ENCODE results near the gene IMMT.

IMMT gene

GRCh38 chr2:86139981-86140380, 55.3 kb downstream of the IMMT start:
- no peak for DNase-seq

DNA sequence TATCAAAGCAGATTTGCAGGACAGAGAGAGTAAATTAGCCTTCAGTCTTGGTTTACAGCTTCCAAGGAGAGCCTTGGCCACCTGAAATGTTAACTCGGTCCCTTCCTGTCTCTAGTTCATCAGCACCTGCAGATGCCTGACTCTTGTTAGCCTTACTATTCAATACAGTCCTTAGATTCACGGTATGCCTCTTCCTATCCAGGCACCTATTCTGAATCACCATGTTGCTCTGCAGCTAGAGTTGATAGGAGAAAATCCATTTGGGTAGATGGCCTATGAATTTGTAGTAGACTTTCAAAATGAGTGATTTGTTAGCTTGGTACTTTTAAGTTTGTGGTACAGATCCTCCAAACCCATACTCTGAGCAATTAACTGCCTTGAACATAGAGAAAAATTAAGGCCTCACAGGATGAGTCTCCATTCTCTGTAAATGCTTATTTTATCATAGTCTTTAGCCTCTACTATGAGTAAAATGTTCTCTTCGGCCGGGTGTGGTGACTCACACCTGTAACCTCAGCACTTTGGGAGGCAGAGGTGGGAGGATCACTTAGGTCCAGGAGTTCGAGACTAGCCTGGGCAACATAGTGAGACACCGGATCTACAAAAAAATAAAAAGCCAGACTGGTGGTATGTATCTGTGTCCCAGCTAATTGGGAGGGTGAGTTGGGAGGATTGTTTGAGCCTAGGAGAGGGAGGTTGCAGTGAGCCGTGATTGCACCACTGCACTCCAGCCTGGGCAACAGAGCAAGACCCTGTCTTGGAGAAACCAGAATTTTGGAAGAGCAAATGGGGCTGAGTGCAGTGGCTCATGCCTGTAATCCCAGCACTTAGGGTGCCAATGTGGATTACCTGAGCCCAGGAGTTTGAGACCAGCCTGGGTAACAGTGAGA, 56.3 kb downstream of the IMMT start:
- peak; percentile 4 for DNase-seq

DNA sequence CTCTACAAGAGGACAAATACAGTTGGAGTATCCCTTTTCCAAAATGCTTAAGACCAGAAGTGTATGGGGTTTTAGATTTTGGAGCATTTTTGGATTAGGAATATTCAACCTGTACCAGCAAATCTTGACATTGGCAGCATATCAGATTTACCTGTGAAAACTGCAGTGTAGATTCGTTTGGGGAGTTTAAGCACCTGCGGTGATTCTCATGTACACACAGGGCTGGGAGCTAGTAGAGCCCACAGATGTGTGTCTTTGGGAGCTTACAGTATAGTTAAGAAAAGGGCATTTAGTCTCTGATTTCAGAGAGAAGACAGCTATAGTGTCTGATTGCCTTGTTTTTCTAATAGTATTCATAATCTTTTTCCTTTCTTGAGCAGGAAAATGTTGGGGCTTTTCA, 59.1 kb downstream of the IMMT start:
- DNase-seq = no peak

DNA sequence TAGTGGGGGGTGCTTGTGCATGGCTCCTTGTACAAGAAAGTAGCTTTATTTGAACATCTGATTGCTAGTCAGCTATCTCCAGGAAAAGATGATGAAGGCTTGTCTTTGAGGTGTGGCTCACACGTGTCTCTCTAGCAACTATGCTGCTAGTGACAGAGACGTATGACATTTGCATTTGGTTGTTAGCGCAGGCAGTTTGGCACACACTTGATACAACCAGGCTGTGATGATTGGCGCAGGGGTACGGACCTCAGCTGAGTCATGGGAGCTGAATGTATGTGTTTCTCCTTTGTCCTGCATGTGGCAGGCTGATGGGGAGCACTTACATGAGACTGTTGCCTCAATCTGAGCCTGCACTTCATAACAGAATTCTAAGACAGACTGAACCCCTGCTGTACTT, 59.6 kb downstream of the IMMT start:
- no peak for DNase-seq

- DNase-seq = no peak
Observed at GRCh38 chr2:86134709-86135108, 60.6 kb downstream of the IMMT start.

GRCh38 chr2:86124683-86125082, 70.6 kb downstream of the IMMT start:
- DNase-seq = no peak

GRCh38 chr2:86123328-86123925, 71.8 kb downstream of the IMMT start:
- DNase-seq = no peak

- no peak for DNase-seq
Observed at GRCh38 chr2:86118130-86118529, 77.1 kb downstream of the IMMT start.

- no peak for DNase-seq
Observed at GRCh38 chr2:86107031-86107430, 88.2 kb downstream of the IMMT start.

- peak; percentile 96 for DNase-seq
Observed at GRCh38 chr2:86105969-86106945, 89.0 kb downstream of the IMMT start, which contains the start of gene PTCD3. PTCD3 (plus strand) TSS chr2:86106235; CDS start chr2:86106248, 13 bp downstream.

DNA sequence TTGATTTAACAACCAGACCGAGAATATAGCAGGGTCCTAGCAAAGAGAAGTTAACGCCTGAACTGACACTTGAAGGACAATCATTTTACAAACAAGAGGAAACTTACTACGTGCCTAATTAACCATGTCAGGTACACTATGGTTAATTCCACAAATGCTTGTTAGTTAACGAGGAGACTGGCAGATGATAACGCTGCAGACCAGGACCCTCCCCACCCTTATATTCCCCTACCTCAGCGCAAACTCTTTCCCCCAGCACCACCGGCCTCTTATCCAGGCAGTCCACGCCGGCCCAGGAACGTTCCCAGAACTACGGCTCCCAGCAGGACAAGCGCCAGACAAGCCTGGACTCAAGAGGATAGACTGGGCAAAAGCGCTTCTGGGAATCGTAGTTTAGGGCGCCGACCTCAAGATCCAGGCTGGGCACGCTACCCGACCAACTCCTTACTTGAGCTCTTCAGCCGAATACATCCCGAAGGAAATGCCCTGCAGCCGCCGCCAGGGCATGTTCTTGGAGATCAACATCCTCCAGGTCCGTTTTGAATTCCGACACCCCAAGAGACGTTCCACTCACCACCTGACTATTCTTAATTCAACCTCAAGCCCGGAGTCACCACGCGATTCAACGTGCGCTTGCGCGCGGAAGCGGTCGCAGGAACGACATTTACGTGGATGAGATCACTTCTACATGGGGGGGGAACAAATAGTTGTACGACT, 89.9 kb downstream of the IMMT start, which contains the start of gene POLR1A:
POLR1A (minus strand) TSS at position 635 of the 717 bp plus-strand sequence; CDS start at position 525, 110 bp downstream.
- DNase-seq = peak; percentile 85

- DNase-seq = no peak
Observed at GRCh38 chr2:86102157-86102556, 93.1 kb downstream of the IMMT start.

DNA sequence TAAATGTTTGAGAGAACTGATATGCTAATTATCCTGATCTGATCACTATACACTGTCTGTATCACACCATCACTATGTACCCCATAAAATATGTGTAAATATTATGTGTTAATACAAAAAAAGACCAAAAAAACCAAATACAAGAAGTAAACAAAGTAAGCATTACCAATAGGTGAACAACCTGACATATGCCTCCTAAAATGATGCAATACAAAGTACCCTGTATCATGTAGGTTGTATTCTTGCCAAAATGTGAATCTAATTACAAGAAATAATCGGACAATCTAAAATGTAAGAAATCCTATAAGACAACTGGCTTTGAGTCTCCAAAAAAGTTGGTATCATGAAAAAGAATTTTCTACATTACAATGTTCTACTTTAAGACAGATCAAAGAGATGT, 97.3 kb downstream of the IMMT start:
- no peak for DNase-seq

DNA sequence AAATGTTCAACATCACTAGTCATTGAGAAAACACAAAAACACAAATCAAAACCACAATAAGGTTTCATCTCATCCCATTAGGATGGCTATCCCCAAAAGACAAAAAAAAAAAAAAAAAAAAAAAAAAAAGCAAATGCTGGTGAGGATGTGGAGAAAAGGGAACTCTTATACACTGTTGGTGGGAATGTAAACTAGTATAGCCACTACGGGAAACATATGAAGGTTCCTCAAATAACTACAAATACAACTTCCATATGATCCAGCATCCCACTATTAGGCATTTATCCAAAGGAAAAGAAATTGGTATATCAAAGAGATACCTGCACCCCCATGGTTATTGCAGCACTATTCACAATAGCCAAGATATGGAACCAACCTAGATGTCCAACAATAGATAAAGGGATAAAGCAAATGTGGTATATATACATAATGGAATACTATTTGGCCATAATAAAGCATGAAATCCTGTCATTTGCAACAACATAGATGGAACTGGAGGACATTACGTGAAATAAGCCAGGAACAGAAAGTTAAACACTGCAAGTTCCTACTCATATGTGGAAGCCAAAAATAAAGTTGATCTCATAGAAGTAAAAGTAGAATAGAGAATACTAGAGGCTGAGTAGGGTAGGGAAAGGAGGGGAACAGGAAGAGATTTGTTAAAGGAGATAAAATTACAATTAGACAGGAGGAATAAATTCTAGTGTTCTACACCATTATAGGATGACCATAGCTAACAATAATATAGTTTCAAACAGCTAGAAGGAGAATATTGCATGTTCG, 98.0 kb downstream of the IMMT start:
- DNase-seq = no peak

- no peak for DNase-seq
Observed at GRCh38 chr2:86094229-86094628, 101.0 kb downstream of the IMMT start.
